ENCODE data around the gene BOLL. TPM values are rescaled to one million over a fixed set of nuclear protein-coding genes. Genes with fewer than 3 reads are reported as not detected.

The BOLL gene
- total and polyA plus RNA-seq, 10 of the 15 experiments (the other 5 are each of a cell fraction or from before 2014, with no cell fraction given): 0.05 TPM; not detected in 9

DNA sequence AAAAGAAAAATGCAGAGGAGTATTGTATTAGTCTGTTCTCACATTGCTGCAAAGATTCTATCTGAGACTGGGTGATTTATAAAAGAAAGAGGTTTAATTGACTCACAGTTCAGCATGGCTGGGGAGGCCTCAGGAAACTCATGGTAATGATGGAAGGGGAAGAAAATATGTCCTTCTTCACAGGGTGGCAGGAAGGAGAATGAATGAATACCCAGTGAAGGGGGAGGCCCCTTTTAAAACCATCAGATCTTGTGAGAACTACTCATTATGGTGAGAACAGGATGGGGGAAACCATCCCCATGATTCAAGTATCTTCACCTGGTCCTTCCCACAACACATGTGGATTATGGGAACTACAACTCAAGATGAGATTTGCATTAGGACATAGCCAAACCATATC lies 10.2 kb upstream of the BOLL start (continued):
- TF ChIP-seq, protein P1, sequence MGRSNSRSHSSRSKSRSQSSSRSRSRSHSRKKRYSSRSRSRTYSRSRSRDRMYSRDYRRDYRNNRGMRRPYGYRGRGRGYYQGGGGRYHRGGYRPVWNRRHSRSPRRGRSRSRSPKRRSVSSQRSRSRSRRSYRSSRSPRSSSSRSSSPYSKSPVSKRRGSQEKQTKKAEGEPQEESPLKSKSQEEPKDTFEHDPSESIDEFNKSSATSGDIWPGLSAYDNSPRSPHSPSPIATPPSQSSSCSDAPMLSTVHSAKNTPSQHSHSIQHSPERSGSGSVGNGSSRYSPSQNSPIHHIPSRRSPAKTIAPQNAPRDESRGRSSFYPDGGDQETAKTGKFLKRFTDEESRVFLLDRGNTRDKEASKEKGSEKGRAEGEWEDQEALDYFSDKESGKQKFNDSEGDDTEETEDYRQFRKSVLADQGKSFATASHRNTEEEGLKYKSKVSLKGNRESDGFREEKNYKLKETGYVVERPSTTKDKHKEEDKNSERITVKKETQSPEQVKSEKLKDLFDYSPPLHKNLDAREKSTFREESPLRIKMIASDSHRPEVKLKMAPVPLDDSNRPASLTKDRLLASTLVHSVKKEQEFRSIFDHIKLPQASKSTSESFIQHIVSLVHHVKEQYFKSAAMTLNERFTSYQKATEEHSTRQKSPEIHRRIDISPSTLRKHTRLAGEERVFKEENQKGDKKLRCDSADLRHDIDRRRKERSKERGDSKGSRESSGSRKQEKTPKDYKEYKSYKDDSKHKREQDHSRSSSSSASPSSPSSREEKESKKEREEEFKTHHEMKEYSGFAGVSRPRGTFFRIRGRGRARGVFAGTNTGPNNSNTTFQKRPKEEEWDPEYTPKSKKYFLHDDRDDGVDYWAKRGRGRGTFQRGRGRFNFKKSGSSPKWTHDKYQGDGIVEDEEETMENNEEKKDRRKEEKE (IDR thresholded peaks at IDR 0.05): no peak

DNA sequence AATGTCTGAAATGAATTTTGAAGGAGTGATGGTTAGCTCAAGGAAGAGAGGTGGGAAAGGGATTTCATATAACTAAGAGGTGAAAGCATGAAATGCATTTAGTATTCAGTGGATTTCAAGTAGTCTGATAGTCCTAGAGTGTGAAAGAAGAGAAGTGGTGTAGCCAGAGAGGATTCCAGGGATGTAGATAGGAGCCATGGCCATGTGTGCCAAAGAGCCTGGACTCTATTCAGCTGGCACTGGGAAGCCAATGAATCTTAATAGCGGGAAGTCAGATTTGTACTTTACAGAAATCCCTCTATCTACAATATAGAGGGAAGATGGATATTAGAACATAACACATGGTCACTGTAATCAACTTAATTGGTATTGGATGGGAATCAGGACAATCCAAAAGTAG lies 8.3 kb upstream of the BOLL start:
- Histone ChIP-seq H3K79me2 (ENCODE audit: control insufficient read depth, insufficient read depth, low read length) (no peaks in the 10 kb centered on the region), H3K36me3 (ENCODE audit: control insufficient read depth in 2 of 2, insufficient read depth in 2 of 2, low read length in 1 of 2) (no peaks in the 10 kb centered on the region), H3K27me3 (replicated peaks in 1 of 2; ENCODE audit: control insufficient read depth in 2 of 2, insufficient read depth in 2 of 2, low read length in 1 of 2) (peaks cover 0 to 2% of the 10 kb centered on the region in 2 experiments; a peak in 2 of 4 replicates), H2AFZ (ENCODE audit: control insufficient read depth, low read depth, low read length) (no peak overlapping the region), H3K9ac (ENCODE audit: control insufficient read depth, insufficient read depth, low read length) (no peak overlapping the region), H3K27ac (ENCODE audit: control insufficient read depth, insufficient read depth) (no peak overlapping the region), H3K4me2 (ENCODE audit: control insufficient read depth, insufficient read depth) (no peak overlapping the region), H3K9me3 (replicated peaks; ENCODE audit: control insufficient read depth, insufficient read depth, low read length) (no peaks in the 10 kb centered on the region; the same call in 2 of the 3 replicates), H3K4me3 (no peak overlapping the region), H4K20me1 (ENCODE audit: control insufficient read depth, insufficient read depth) (no peaks in the 10 kb centered on the region), H3K4me1 (ENCODE audit: control insufficient read depth, insufficient read depth, low read length) (no peaks in the 10 kb centered on the region)
- no TSS peak for BruUV-seq (replicated peaks)
- DNase-seq (ENCODE audit: low read depth, low spot score) (no peak), FAIRE-seq (no peak), ATAC-seq (no peak)
- intact Hi-C loops (cut with micrococcal nuclease; ENCODE audit: unreplicated experiment): no loop called here
- in situ Hi-C loops (cut with MboI): no loop called here
- TF ChIP-seq ASH2L (IDR thresholded peaks at IDR 0.05; ENCODE audit: borderline replicate concordance, low read depth) (no peak), ATF7 (IDR thresholded peaks at IDR 0.05; ENCODE audit: low read depth) (no peak), KAT2A (conservative IDR thresholded peaks at IDR 0.05; ENCODE audit: control insufficient read depth, low read depth, low read length) (no peak)
- ChIA-PET CTCF (interaction anchor here (0.9 to 2.5 kb wide), 5 partner anchors 11 to 504 kb away, joined by 3 to 10 read pairs (median 4); no protein-coding TSS in a partner anchor), RAD21 (ENCODE audit: unreplicated experiment) (interaction anchor here (1.5 kb wide), 1 partner anchor 504 kb away, joined by 3 read pairs; no protein-coding TSS in a partner anchor), SMC1A (ENCODE audit: uncharacterized antibody, unreplicated experiment) (interaction anchor here (0.6 to 1.7 kb wide), 3 partner anchors 15 to 271 kb away, joined by 3 to 5 read pairs (median 4); no protein-coding TSS in a partner anchor), POLR2A (interaction anchor here (0.9 kb wide), 1 partner anchor 62 kb away, joined by 3 read pairs; no protein-coding TSS in a partner anchor)
- 100% methylated on average over 1 of the region's 1 CpG for WGBS (ENCODE audit: insufficient coverage, insufficient replicate concordance, low lambda C conversion rate, missing lambda C conversion rate)
